Middle frontal gyrus (tissue), 1 donor: Measurements from ENCODE around the gene CRACDL.
A peak's percentile ranks its signal among the peaks of the same experiment; 100 is the strongest.
"Not testable (repeated sequence)": the region's sequence is repeated elsewhere in the genome, so short reads cannot be mapped to it uniquely, and the experiment has no call there.

Source experiments
- DNase-seq: peaks from one replicate; pipeline ENCODE4 v3.0.0-alpha.2; 2015; ENCODE audit warnings: low spot score; ENCODE audit errors: extremely low spot score

The CRACDL gene

GRCh38 chr2:98777076-98777475 is 158.9 kb downstream of the CRACDL start:
- no peak for DNase-seq

GRCh38 chr2:98776136-98776535 is 159.9 kb downstream of the CRACDL start:
- no peak for DNase-seq

- DNase-seq = no peak
Measured at GRCh38 chr2:98775146-98775986, 160.7 kb downstream of the CRACDL start.

- no peak for DNase-seq
Measured at GRCh38 chr2:98773907-98774306, 162.1 kb downstream of the CRACDL start.

GRCh38 chr2:98773169-98773568 is 162.9 kb downstream of the CRACDL start:
- DNase-seq = no peak

GRCh38 chr2:98772536-98772935 is 163.5 kb downstream of the CRACDL start:
- DNase-seq = no peak

- DNase-seq = no peak
Measured at GRCh38 chr2:98771721-98772524, 164.1 kb downstream of the CRACDL start.

GRCh38 chr2:98771264-98771663 is 164.8 kb downstream of the CRACDL start:
- no peak for DNase-seq

- DNase-seq = no peak
Measured at GRCh38 chr2:98769784-98770183, 166.2 kb downstream of the CRACDL start.

- no peak for DNase-seq
Measured at GRCh38 chr2:98769114-98769476, 166.9 kb downstream of the CRACDL start.

- DNase-seq = no peak
Measured at GRCh38 chr2:98768384-98769113, 167.5 kb downstream of the CRACDL start.

- DNase-seq = no peak
Measured at GRCh38 chr2:98764499-98764898, 171.5 kb downstream of the CRACDL start.

- no peak for DNase-seq
Measured at GRCh38 chr2:98763209-98763951, 172.6 kb downstream of the CRACDL start.

GRCh38 chr2:98761909-98762308 is 174.1 kb downstream of the CRACDL start:
- DNase-seq = no peak

- no peak for DNase-seq
Measured at GRCh38 chr2:98761267-98761781, 174.7 kb downstream of the CRACDL start.

GRCh38 chr2:98759827-98760625 is 176.0 kb downstream of the CRACDL start:
- DNase-seq = no peak

- DNase-seq = no peak
Measured at GRCh38 chr2:98759338-98759737, 176.7 kb downstream of the CRACDL start.

- DNase-seq = peak; percentile 45
Measured at GRCh38 chr2:98757904-98758421, 178.1 kb downstream of the CRACDL start.

GRCh38 chr2:98753801-98754200 is 182.2 kb downstream of the CRACDL start:
- DNase-seq = no peak

GRCh38 chr2:98752711-98753110 is 183.3 kb downstream of the CRACDL start:
- not testable (repeated sequence) for DNase-seq
